HepG2 (cell line): ENCODE measurements around the gene ABCA4. TPM values are rescaled to one million over a fixed set of nuclear protein-coding genes. Genes with fewer than 3 reads are reported as not detected.

Experiments used
- DNMT3B ChIP-seq: conservative IDR thresholded peaks from 2 replicates; pipeline ENCODE4 v1.6.1; 2016; ENCODE audit warnings: missing biosample characterization, control low read depth
- FOXP1 ChIP-seq, 2 experiments: fragments of 450-650 bp in 1 of 2; IDR thresholded peaks; 2 replicates each; pipeline ENCODE4 v1.6.1; 2017 to 2018; ENCODE audit warnings: antibody characterized with exemption in 1 of 2
- HNF4A ChIP-seq: sonication (generic); formaldehyde crosslinking; IDR thresholded peaks from 2 replicates; pipeline ENCODE4 v1.4.0; 2020; ENCODE audit warnings: missing genetic modification reagents
- KIAA2018 ChIP-seq: sonication (generic); formaldehyde crosslinking; IDR thresholded peaks from 2 replicates; pipeline ENCODE4 v1.5.0; 2020; ENCODE audit warnings: mild to moderate bottlenecking, missing genetic modification reagents, borderline replicate concordance
- MTA3 ChIP-seq: sonication (generic); formaldehyde crosslinking; IDR thresholded peaks from 2 replicates; pipeline ENCODE4 v1.4.0; 2020; ENCODE audit warnings: missing genetic modification reagents
- MTF2 ChIP-seq: sonication (generic); formaldehyde crosslinking; IDR thresholded peaks from 2 replicates; pipeline ENCODE4 v1.5.0; 2020; ENCODE audit warnings: missing genetic modification reagents, borderline replicate concordance
- PRMT3 ChIP-seq: sonication (generic); formaldehyde crosslinking; IDR thresholded peaks from 2 replicates; pipeline ENCODE4 v1.8.1; 2022; ENCODE audit warnings: low read depth, mild to moderate bottlenecking, moderate library complexity, missing genetic modification reagents, borderline replicate concordance
- REXO4 ChIP-seq: sonication (generic); formaldehyde crosslinking; IDR thresholded peaks from 2 replicates; pipeline ENCODE4 v1.8.0; 2022; ENCODE audit warnings: missing genetic modification reagents, mild to moderate bottlenecking, borderline replicate concordance
- SAP130 ChIP-seq: IDR thresholded peaks from 2 replicates; pipeline ENCODE4 v1.6.1; 2016; ENCODE audit warnings: low read depth
- SATB2 ChIP-seq: sonication (generic); formaldehyde crosslinking; IDR thresholded peaks from 2 replicates; pipeline ENCODE4 v1.5.0; 2020; ENCODE audit warnings: missing genetic modification reagents
- SETDB1 ChIP-seq: sonication (generic); formaldehyde crosslinking; IDR thresholded peaks from 2 replicates; pipeline ENCODE4 v1.5.1; 2020; ENCODE audit warnings: missing genetic modification reagents, mild to moderate bottlenecking, borderline replicate concordance
- TBX2 ChIP-seq: sonication (generic); formaldehyde crosslinking; IDR thresholded peaks from 2 replicates; pipeline ENCODE4 v1.5.0; 2020; ENCODE audit warnings: missing genetic modification reagents, mild to moderate bottlenecking, borderline replicate concordance
- TGIF2 ChIP-seq: IDR thresholded peaks from 2 replicates; pipeline ENCODE4 v1.6.1; 2016; ENCODE audit warnings: control low read depth, missing compliant biosample characterization
- ZNF484 ChIP-seq: sonication (generic); formaldehyde crosslinking; IDR thresholded peaks from 2 replicates; pipeline ENCODE4 v1.5.1; 2020; ENCODE audit warnings: mild to moderate bottlenecking, low read depth, missing genetic modification reagents, borderline replicate concordance
- polyA plus RNA-seq, 8 experiments: library from polyadenylated mRNA; depleted of rRNA in 3 of 8; stranded (reverse) in 7 of 8; unstranded in 1 of 8; fragments of >200 nt; fragmentation: Illumina TruSeq in 4 of 8; extraction: Trizol in 4 of 8; gene quantifications; 2 replicates each; pipeline versions ENCODE4 v1.2.1 to v1.2.3, GENCODE V29; 2011 to 2016; ENCODE audit warnings: low read depth in 4 of 8, missing spikeins in 1 of 8, mixed read lengths in 1 of 8; ENCODE audit not compliant: insufficient read depth in 1 of 8
- total RNA-seq, 5 experiments: library from RNA; depleted of rRNA; stranded (reverse); fragments of >200 nt; fragmentation: Illumina TruSeq; extraction: Trizol; gene quantifications; 2 replicates each; pipeline ENCODE4 v1.2.3, GENCODE V29; 2016; ENCODE audit warnings: low read depth in 1 of 5
- TF ChIP-seq, protein P1 (sequence below): sonication (generic); formaldehyde crosslinking; IDR thresholded peaks from 2 replicates; pipeline ENCODE4 v1.4.0; 2020; ENCODE audit warnings: mild to moderate bottlenecking, low read depth, missing genetic modification reagents
- TF ChIP-seq, protein P2 (sequence below): sonication (generic); formaldehyde crosslinking; IDR thresholded peaks from 2 replicates; pipeline ENCODE4 v1.8.0; 2022; ENCODE audit warnings: mild to moderate bottlenecking, missing genetic modification reagents, borderline replicate concordance

The ABCA4 gene
- total and polyA plus RNA-seq, 2 of the 13 experiments (the other 11 are each of a cell fraction or from before 2014, with no cell fraction given), result 0.24 to 0.67 TPM

- no peak for TF ChIP-seq REXO4
- no peak for TF ChIP-seq SETDB1 (CRISPR knock-in tag)
- no peak for TF ChIP-seq SATB2 (CRISPR knock-in tag)
- no peak for TF ChIP-seq FOXP1 (IDR thresholded peaks at IDR 0.05)
- TF ChIP-seq FOXP1 (CRISPR knock-in tag; IDR thresholded peaks at IDR 0.05), result peak; percentile 70
- TF ChIP-seq, protein P1, sequence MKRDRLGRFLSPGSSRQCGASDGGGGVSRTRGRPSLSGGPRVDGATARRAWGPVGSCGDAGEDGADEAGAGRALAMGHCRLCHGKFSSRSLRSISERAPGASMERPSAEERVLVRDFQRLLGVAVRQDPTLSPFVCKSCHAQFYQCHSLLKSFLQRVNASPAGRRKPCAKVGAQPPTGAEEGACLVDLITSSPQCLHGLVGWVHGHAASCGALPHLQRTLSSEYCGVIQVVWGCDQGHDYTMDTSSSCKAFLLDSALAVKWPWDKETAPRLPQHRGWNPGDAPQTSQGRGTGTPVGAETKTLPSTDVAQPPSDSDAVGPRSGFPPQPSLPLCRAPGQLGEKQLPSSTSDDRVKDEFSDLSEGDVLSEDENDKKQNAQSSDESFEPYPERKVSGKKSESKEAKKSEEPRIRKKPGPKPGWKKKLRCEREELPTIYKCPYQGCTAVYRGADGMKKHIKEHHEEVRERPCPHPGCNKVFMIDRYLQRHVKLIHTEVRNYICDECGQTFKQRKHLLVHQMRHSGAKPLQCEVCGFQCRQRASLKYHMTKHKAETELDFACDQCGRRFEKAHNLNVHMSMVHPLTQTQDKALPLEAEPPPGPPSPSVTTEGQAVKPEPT, result no peak
- TF ChIP-seq KIAA2018 (CRISPR knock-in tag), result no peak
- TF ChIP-seq HNF4A (CRISPR knock-in tag), result peak; percentile 58
- TF ChIP-seq PRMT3 (CRISPR knock-in tag), result no peak
- TF ChIP-seq ZNF484 (CRISPR knock-in tag), result no peak
- no peak for TF ChIP-seq TGIF2 (CRISPR knock-in tag)
- TF ChIP-seq TBX2 (CRISPR knock-in tag), result peak; percentile 34; the same call in 1 of the 2 replicates
- no peak for TF ChIP-seq MTA3 (CRISPR knock-in tag)
- TF ChIP-seq, protein P2, sequence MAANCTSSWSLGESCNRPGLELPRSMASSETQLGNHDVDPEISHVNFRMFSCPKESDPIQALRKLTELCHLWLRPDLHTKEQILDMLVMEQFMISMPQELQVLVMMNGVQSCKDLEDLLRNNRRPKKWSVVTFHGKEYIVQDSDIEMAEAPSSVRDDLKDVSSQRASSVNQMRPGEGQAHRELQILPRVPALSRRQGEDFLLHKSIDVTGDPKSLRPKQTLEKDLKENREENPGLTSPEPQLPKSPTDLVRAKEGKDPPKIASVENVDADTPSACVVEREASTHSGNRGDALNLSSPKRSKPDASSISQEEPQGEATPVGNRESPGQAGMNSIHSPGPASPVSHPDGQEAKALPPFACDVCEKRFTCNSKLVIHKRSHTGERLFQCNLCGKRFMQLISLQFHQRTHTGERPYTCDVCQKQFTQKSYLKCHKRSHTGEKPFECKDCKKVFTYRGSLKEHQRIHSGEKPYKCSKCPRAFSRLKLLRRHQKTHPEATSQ (CRISPR knock-in tag), result no peak
- TF ChIP-seq MTF2 (CRISPR knock-in tag), result no peak
- peak; percentile 59 for TF ChIP-seq SAP130 (CRISPR knock-in tag)
- no peak for TF ChIP-seq DNMT3B (CRISPR knock-in tag)
These were observed 41.6 kb downstream of the ABCA4 start (continued) for GRCh38 chr1:94079080-94079940.
